Measurements from ENCODE around the gene KDM4D.

DNA sequence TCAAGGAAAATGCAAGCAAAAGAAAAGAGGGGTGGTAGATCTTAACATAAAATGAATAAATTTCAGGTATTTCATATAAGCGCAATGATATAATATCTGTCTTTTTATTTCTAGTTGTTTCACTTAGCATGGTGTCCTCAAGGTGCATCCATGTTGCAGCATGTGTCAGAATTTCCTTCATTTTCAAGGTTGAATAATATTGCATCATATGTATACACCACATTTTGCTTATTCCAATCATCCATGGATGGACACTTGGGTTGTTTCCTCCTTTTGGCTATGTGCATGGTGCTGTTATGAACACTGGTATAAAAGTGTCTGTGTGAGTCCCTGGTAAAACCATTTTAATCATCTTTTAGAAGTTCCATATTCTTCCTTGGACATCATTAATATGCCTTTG, 68.7 kb downstream of the KDM4D start:
- TF ChIP-seq, protein P1, sequence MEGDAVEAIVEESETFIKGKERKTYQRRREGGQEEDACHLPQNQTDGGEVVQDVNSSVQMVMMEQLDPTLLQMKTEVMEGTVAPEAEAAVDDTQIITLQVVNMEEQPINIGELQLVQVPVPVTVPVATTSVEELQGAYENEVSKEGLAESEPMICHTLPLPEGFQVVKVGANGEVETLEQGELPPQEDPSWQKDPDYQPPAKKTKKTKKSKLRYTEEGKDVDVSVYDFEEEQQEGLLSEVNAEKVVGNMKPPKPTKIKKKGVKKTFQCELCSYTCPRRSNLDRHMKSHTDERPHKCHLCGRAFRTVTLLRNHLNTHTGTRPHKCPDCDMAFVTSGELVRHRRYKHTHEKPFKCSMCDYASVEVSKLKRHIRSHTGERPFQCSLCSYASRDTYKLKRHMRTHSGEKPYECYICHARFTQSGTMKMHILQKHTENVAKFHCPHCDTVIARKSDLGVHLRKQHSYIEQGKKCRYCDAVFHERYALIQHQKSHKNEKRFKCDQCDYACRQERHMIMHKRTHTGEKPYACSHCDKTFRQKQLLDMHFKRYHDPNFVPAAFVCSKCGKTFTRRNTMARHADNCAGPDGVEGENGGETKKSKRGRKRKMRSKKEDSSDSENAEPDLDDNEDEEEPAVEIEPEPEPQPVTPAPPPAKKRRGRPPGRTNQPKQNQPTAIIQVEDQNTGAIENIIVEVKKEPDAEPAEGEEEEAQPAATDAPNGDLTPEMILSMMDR (conservative IDR thresholded peaks at IDR 0.05 in 1 of 2, IDR thresholded peaks at IDR 0.05 in 1 of 2; ENCODE audit: extremely low read depth in 1 of 2, insufficient read depth in 1 of 2, low read depth in 1 of 2, low read length in 2 of 2) = no peak
- no peak for TF ChIP-seq EZH2 (IDR thresholded peaks at IDR 0.05; ENCODE audit: borderline replicate concordance, low read length)

All from mammary epithelial cell (primary cell).